Activated CD8-positive, alpha-beta memory T cell treated with anti-CD3 and anti-CD28 coated beads, Interleukin-2, amount 50 U/mL, for 24 hours (primary cell): Measurements from ENCODE around the gene RFX2.
"Not testable (repeated sequence)": the region's sequence is repeated elsewhere in the genome, so short reads cannot be mapped to it uniquely, and the experiment has no call there.

Experiments
- DNase-seq: peaks from one replicate; pipeline ENCODE4 v3.0.0-alpha.2; 2020; ENCODE audit errors: extremely low read depth

RFX2 gene

GRCh38 chr19:6012426-6013170 lies 97.7 kb downstream of the RFX2 start:
- DNase-seq = no peak

GRCh38 chr19:6011794-6012193 lies 98.5 kb downstream of the RFX2 start:
- DNase-seq = no peak

- DNase-seq = no peak
These were observed 99.1 kb downstream of the RFX2 start for GRCh38 chr19:6011206-6011605.

GRCh38 chr19:6010107-6010506 lies 100.2 kb downstream of the RFX2 start:
- no peak for DNase-seq

GRCh38 chr19:6007866-6008265 lies 102.4 kb downstream of the RFX2 start:
- DNase-seq = no peak

GRCh38 chr19:6006896-6007295 lies 103.4 kb downstream of the RFX2 start:
- no peak for DNase-seq

GRCh38 chr19:6006070-6006446 lies 104.2 kb downstream of the RFX2 start:
- not testable (repeated sequence) for DNase-seq

GRCh38 chr19:6005321-6006069 lies 104.8 kb downstream of the RFX2 start:
- DNase-seq = no peak

- DNase-seq = no peak
These were observed 106.3 kb downstream of the RFX2 start for GRCh38 chr19:6003976-6004375.

- no peak for DNase-seq
These were observed 107.7 kb downstream of the RFX2 start for GRCh38 chr19:6002591-6002990.

- DNase-seq = no peak
These were observed 110.0 kb downstream of the RFX2 start for GRCh38 chr19:6000228-6000847.

GRCh38 chr19:5999693-6000092 lies 110.6 kb downstream of the RFX2 start:
- no peak for DNase-seq

- DNase-seq = no peak
These were observed 112.9 kb downstream of the RFX2 start for GRCh38 chr19:5997371-5997770.

GRCh38 chr19:5996623-5997320 lies 113.5 kb downstream of the RFX2 start:
- no peak for DNase-seq

- DNase-seq = no peak
These were observed 114.2 kb downstream of the RFX2 start for GRCh38 chr19:5996102-5996501.

- no peak for DNase-seq
These were observed 114.7 kb downstream of the RFX2 start for GRCh38 chr19:5995606-5996005.

- no peak for DNase-seq
These were observed 115.7 kb downstream of the RFX2 start for GRCh38 chr19:5994405-5995165.

- no peak for DNase-seq
These were observed 116.5 kb downstream of the RFX2 start for GRCh38 chr19:5993648-5994358.

GRCh38 chr19:5993201-5993600 lies 117.1 kb downstream of the RFX2 start:
- DNase-seq = no peak

GRCh38 chr19:5992756-5993155 lies 117.5 kb downstream of the RFX2 start:
- DNase-seq = no peak
